ENCODE results near the gene GNPAT. TPM values are rescaled to one million over a fixed set of nuclear protein-coding genes. Genes with fewer than 3 reads are reported as not detected.

GNPAT gene
- total RNA-seq, 2 donors from 2014 or later, result 30.8 to 53.2 TPM

DNA sequence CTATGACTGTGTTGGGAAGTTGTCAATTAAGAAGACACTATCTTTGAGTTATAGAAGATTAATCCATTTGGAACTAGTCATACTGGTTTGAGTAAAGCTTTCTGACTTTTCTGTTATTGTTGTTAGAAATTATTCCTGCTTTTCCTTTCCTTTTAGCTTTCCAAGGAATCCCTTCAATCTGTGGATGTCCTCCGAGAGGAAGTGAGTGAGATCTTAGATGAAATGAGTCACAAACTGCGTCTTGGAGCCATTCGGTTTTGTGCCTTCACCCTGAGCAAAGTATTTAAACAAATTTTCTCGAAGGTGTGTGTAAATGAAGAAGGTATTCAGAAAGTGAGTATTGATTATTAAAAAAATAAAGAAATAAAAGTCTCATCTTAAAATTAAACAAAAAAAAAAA, 19.3 kb downstream of the GNPAT start:
- H3K4me3 ChIP-seq, result no peak overlapping the region
- H3K27me3 ChIP-seq, result no peaks in the 10 kb centered on the region
- no peak for DNase-seq (ENCODE audit: low spot score)
- H3K27ac ChIP-seq, result no peak overlapping the region
- no peaks in the 10 kb centered on the region for H3K9me3 ChIP-seq
- no peaks in the 10 kb centered on the region for H3K4me1 ChIP-seq
- peaks cover 66% of the 10 kb centered on the region for H3K36me3 ChIP-seq
- TF ChIP-seq, protein P1, sequence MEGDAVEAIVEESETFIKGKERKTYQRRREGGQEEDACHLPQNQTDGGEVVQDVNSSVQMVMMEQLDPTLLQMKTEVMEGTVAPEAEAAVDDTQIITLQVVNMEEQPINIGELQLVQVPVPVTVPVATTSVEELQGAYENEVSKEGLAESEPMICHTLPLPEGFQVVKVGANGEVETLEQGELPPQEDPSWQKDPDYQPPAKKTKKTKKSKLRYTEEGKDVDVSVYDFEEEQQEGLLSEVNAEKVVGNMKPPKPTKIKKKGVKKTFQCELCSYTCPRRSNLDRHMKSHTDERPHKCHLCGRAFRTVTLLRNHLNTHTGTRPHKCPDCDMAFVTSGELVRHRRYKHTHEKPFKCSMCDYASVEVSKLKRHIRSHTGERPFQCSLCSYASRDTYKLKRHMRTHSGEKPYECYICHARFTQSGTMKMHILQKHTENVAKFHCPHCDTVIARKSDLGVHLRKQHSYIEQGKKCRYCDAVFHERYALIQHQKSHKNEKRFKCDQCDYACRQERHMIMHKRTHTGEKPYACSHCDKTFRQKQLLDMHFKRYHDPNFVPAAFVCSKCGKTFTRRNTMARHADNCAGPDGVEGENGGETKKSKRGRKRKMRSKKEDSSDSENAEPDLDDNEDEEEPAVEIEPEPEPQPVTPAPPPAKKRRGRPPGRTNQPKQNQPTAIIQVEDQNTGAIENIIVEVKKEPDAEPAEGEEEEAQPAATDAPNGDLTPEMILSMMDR (IDR thresholded peaks at IDR 0.05), result no peak

DNA sequence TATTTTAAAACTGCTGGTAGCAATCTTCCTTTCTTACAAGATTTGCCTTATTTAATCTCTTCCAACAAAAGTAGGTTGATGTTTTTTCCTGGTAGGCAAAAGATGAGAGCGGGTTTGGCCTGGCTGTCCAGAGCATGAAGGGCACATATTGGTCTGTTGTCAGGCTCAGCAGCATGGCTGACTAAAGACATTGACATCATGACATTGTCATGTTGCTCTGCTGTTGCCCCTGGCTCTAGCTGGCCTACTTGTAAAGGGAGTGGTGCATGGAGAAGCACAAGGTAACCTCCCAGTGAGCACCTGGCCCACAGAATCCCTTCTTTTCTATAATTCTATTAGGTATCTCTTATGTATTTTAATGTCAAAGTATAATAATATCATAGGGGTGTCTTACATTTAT, 23.6 kb downstream of the GNPAT start:
- no peaks in the 10 kb centered on the region for H3K9me3 ChIP-seq
- H3K27me3 ChIP-seq, result no peaks in the 10 kb centered on the region
- DNase-seq (ENCODE audit: low spot score), result no peak
- H3K27ac ChIP-seq, result no peak overlapping the region
- no peaks in the 10 kb centered on the region for H3K4me1 ChIP-seq
- H3K36me3 ChIP-seq, result peaks cover 86% of the 10 kb centered on the region
- H3K4me3 ChIP-seq, result no peak overlapping the region
- TF ChIP-seq, protein P1 (IDR thresholded peaks at IDR 0.05), result no peak

DNA sequence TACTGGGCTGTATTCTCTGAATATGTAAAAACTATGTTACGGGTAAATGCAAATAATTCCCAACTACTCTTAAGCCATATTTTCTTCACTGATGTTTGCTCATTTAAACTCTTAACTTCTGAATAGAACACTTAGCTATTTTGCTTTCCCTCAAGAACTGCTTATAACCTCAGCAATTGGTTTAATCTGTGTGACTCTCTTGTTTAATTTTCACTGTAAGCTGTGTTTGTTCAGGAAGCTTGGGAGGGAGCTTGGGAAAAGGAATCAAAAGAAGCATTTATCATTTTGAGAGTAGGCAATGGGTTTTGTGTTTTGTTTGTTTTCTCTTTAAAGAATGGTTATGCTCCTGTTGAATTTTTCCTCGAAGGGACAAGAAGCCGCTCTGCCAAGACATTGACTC, 24.4 kb downstream of the GNPAT start:
- Histone ChIP-seq H3K27ac (no peak overlapping the region), H3K9me3 (no peaks in the 10 kb centered on the region), H3K27me3 (no peaks in the 10 kb centered on the region), H3K36me3 (peaks cover 85% of the 10 kb centered on the region), H3K4me3 (no peak overlapping the region), H3K4me1 (no peaks in the 10 kb centered on the region)
- DNase-seq (ENCODE audit: low spot score), result no peak
- TF ChIP-seq, protein P1 (IDR thresholded peaks at IDR 0.05), result no peak

DNA sequence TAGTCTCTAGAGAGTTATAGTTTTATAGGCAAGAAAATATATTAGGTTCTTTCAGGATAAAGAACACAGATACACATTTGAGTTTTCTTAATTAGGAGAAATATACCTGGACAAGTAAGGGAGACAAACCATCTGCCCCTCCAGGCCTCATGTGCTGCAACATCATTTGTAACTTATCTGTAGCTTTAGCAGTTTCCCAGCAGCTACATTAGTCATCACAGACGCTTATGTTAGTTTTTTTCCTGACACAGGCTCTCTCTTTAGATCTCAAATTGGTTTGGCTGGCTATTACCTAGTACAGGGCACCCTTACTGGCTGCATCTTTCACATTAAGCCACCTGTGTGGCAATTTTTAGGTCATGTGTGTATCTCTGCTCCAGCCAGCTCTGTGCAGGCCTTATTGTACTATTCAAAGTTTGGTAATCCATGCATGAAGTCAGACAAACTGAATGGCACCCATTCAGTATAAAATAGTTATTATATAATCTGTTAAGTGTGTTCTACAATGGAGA, 25.9 kb downstream of the GNPAT start:
- Histone ChIP-seq H3K27me3 (no peaks in the 10 kb centered on the region), H3K4me1 (no peaks in the 10 kb centered on the region), H3K4me3 (no peak overlapping the region), H3K27ac (no peak overlapping the region), H3K9me3 (no peaks in the 10 kb centered on the region), H3K36me3 (peaks cover 85% of the 10 kb centered on the region)
- TF ChIP-seq, protein P1 (IDR thresholded peaks at IDR 0.05), result no peak
- no peak for DNase-seq (ENCODE audit: low spot score)

DNA sequence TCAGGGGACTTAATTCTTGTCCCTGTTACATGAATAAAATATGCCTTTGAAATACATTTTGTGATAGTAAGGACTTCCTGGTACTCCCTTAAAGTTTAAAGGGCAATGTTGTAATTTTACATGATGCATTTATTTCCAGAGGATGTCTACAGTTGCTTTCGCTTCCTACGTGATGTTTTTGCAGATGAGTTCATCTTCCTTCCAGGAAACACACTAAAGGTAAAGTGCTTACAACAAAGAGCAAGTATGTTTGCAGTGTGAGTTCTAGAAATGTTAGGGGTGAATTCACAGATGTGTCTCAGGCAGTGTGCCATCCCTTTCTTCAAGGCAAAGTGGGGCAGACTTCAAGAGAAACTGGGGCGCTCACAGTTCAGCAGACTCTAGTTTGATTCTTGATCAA, 31.2 kb downstream of the GNPAT start:
- no peaks in the 10 kb centered on the region for H3K27me3 ChIP-seq
- H3K9me3 ChIP-seq, result no peaks in the 10 kb centered on the region
- TF ChIP-seq, protein P1 (IDR thresholded peaks at IDR 0.05), result no peak
- H3K4me1 ChIP-seq, result peaks cover 0 to 6% of the 10 kb centered on the region in 2 donors
- H3K4me3 ChIP-seq, result no peak overlapping the region
- no peak for DNase-seq (ENCODE audit: low spot score)
- H3K36me3 ChIP-seq, result peaks cover 57% of the 10 kb centered on the region
- peak overlapping the region in 1 of 2 donors; percentile 53 for H3K27ac ChIP-seq

DNA sequence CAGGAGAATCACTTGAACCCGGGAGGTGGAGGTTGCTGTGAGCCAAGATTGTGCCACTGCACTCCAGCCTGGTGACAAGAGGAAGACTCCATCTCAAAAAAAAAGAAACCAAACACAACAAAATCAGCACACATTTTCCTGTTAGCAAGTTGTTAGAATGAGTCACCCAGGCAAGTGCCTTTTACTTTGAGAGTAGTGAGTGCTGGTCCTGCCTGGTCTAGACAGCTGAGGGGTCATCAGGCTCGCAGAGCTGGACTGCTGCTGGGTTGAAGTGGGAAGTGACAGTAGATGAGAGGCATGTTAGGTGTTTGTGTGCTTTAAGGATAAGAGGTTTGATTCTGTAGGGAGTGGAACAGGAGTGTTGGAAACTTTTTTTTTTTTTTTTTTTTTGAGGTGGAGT, 31.9 kb downstream of the GNPAT start:
- no peak for DNase-seq (ENCODE audit: low spot score)
- Histone ChIP-seq H3K9me3 (no peaks in the 10 kb centered on the region), H3K27me3 (no peaks in the 10 kb centered on the region), H3K4me1 (peaks cover 0 to 6% of the 10 kb centered on the region in 2 donors), H3K4me3 (no peak overlapping the region), H3K27ac (peak overlapping the region in 1 of 2 donors; percentile 53), H3K36me3 (peaks cover 50% of the 10 kb centered on the region)
- TF ChIP-seq, protein P1 (IDR thresholded peaks at IDR 0.05), result no peak

All from right atrium auricular region (tissue), 2 donors.